Inflammatory macrophage treated with lipopolysaccharide for 1 hour (primary cell): ENCODE measurements around the gene CELF1.
"Not testable (repeated sequence)": the region's sequence is repeated elsewhere in the genome, so short reads cannot be mapped to it uniquely, and the experiment has no call there.

ENCODE experiments used
- DNase-seq, 2 donors: peaks; one replicate each; pipeline ENCODE4 v3.0.0-alpha.2; 2020 to 2022

The CELF1 gene

DNA sequence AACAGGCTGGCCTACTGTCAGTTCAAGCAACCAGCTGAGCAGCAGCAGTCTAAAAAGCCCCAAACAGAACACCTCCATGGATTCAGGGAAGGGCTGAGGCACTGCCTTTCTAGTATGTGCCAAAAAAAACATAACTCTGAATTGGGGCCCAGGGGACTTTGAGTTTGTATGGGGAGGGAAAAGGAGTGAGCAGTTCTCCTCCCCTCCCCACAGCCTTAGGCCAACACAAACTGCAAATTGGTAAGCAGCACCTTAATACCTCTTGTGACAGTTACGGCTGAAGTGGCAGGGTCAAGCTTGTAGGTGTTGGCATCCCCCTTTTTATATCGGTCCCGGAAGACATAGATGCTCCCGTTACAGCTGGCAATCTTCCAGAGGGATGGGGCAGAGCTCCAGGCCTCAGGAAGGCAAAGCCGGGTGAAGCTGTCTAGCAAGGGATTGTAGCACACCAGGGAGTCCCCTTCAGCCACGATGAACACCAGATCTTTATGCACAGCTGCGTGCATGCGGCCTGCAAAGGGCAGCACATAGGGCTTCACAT is 19.9 kb upstream of the CELF1 start:
- no peak for DNase-seq

DNA sequence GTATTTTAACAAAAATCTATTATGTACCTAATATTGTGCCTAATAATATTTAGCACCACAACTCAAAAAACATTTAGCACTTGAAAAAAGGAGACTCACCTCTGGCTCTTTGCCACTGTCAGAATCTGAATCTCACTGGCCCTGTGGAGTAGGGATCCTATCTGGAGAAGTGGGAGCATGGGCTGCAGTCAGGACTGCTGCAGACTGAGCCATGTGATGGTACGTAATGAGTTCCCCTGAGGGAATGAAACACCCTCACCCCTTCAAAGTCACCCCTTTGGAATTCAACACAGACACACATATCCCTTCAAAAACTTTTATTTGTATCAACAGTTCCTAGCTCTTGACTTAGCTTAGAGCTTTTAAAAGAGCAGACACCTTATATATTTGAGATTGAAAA is 19.0 kb upstream of the CELF1 start:
- no peak for DNase-seq

DNA sequence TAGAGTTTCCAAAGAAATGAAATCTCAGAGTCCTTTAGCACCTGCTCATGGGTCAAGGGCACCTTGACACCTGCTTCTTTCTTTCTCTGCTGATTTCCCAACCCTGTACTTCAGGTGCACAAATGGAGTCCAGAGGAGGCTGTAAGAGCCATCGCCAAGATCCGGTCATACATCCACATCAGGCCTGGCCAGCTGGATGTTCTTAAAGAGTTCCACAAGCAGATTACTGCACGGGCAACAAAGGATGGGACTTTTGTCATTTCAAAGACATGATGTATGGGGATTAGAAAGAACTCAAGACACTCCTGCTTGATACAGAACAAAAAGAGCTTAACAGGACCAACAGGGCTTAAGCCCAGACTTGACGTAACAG is 18.4 kb upstream of the CELF1 start:
- DNase-seq, result no peak

DNA sequence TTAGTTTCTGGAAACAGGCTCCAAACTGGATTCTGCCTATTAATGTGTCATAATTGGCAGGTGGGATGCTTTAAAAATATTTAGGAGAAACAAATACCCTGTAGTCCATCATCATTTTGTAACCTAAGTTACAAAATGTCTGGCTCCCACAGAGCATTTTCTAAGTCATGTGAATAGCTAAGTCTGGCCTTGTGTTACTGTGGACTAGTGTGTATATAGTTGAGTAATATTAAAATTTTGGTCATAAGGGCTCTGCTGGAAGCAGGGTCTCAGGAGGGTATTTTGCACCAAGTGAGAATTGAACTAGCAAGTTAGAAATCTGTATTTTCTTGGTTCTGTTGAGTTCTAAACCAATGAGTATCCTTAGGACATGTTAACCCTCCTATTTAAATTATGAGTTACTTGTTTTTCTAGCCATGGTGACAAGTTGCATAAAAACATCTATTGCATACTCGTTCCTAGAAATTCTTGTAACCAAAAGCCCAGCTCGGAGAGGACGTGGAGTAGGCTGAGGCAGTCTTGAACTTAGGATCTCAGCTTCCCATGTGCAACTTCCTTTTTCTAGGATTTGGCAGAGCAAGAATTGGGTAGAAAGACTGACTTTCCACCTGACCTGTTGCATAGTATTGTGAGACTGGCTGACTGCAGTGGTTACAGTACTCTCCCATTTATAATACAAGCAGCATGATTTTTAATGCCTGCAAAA is 17.9 kb upstream of the CELF1 start:
- DNase-seq, result peak; percentile 78 to 93

- no peak for DNase-seq
These were observed 16.7 kb upstream of the CELF1 start for GRCh38 chr11:47569646-47570045.

- DNase-seq, result peak; percentile 34 to 39
These were observed 13.3 kb upstream of the CELF1 start for GRCh38 chr11:47566149-47566698.

- peak; percentile 65 to 70 for DNase-seq
These were observed 12.6 kb upstream of the CELF1 start, which contains the start of gene PTPMT1 for GRCh38 chr11:47565340-47566148. PTPMT1 (plus strand) TSS chr11:47565599; CDS start chr11:47565623, 24 bp downstream.

DNA sequence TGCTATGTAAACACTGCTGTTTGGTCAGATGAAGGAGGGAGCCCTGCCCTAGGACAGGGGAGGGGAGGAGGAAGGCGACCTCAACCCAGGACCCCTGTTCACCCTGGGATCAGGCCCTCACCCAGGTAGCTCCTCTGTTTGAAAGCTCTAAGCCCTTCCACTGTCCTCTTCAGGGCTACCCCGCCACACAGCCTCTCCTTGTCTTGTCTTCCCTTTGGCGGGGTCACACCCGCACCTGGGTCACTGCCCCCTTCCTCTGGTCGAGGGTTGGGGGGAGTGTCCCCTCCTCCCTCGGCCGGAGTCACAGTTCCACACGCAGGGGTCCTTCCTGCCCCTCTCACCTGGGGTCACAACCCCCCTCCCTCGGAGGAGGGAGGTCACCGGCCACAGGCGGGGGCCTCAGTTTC is 12.0 kb upstream of the CELF1 start:
- DNase-seq, result no peak

- not testable (repeated sequence) for DNase-seq
These were observed 11.4 kb upstream of the CELF1 start for GRCh38 chr11:47564366-47564765.

GRCh38 chr11:47562393-47562792 is 9.5 kb upstream of the CELF1 start:
- not testable (repeated sequence) for DNase-seq

- no peak for DNase-seq
These were observed 7.5 kb upstream of the CELF1 start for GRCh38 chr11:47560426-47560825.

DNA sequence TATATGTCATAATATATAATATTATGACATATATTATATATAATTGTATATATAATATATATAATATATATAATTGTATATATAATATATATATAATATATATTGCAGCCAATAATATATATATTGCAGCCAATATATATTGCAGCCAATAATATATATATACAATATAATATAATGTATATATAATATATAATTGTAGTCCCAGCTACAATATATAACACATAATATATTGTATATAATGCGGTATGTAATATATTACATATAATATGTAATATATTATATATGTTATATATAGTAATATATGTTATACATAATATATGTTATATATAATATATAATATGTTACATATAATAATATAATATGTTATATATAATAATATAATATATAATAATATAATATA is 5.8 kb upstream of the CELF1 start:
- DNase-seq, result no peak

GRCh38 chr11:47557004-47557403 is 4.1 kb upstream of the CELF1 start:
- DNase-seq, result not testable (repeated sequence)

- DNase-seq, result no peak
These were observed 443 bp upstream of the CELF1 start for GRCh38 chr11:47553406-47553743.

GRCh38 chr11:47552056-47552565 is 821 bp downstream of the CELF1 start:
- DNase-seq, result peak; percentile 54 to 58

- peak; percentile 44 to 56 for DNase-seq
These were observed 1.8 kb downstream of the CELF1 start for GRCh38 chr11:47551086-47551485.

DNA sequence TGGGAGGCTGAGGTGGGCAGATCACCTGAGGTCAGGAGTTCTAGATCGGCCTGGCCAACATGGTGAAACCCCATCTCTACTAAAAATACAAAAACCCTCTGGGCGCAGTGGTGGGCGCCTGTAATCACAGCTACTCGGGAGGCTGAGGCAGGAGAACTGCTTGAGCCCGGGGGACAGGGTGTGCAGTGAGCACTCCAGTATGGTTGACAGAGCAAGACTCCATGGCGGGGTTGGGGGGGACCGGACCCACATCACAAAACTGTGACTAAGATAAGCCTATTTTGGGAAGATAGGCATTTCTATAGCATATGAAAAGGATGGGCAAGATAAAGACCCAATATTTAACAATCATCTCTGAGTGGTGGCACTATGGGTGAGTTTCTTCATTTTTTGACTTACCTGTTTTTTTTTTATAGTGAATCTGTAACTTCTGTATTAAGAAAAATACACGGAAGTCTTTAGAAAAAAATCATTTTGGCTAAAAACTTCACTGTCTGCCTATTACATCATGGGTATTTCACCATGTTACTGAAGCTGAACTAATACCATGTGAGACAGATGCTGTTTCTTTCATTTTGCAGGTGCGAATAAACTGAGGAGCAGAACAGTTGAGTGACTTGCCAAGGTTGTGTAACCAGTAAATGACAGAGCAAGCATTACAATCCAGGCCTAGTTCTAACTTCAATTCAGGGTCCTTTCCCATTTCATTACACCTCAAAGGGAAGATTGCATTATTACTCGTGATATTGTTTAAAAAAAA is 2.5 kb downstream of the CELF1 start:
- peak; percentile 67 to 71 for DNase-seq

- DNase-seq, result not testable (repeated sequence)
These were observed 6.7 kb downstream of the CELF1 start for GRCh38 chr11:47546274-47546673.

DNA sequence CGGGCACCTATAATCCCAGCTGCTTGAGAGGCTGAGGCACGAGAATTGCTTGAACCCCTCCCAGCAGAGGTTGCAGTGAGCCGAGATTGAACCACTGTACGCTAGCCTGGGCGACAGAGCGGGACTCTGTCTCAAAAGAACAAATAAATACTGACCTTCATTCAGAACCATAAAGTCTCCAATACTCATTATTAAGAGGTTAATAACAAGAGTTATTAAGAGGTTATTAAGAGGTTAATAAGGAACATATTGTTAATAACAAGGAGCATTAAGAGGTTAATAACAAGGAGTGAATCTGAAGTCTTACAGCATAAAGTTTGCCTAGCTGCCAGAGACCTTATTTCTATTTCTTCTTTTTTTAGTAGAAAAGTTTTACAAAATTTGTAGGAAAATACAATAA is 7.6 kb downstream of the CELF1 start:
- no peak for DNase-seq

DNA sequence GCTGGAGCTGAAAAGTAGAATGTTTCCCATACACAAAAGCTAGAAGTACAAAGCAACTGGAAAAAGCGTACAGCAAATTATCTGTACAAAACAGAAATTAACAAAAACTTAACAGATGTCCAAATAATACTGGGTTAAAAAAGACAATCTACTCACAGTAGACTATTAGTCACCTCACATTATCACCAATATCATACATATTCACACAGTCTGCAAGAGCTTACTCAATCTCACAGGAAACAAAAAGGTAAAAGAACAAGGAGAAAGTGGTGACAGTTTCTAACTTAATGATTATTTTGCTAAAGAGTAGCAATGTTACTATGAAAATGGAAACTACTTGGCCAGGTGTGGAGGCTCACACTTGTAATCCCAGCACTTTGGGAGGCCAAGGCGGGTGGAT is 11.9 kb downstream of the CELF1 start:
- no peak for DNase-seq

GRCh38 chr11:47539681-47540039 is 13.3 kb downstream of the CELF1 start:
- DNase-seq, result no peak

GRCh38 chr11:47538741-47539565 is 14.0 kb downstream of the CELF1 start:
- DNase-seq, result no peak
